MM.1S (cell line): ENCODE results near the gene ANXA4.

Source experiments
- EZH2 ChIP-seq: fragments of 300-600 bp; sonication (generic); optimal IDR thresholded peaks from 2 replicates; pipeline ENCODE3; 2017; ENCODE audit warnings: low read depth, mild to moderate bottlenecking, antibody characterized with exemption, low read length, mixed read lengths
- TF ChIP-seq, protein P1 (sequence below): fragments of 300-600 bp; sonication (generic); IDR thresholded peaks from 2 replicates; pipeline ENCODE4 v1.5.1; 2016; ENCODE audit warnings: antibody characterized with exemption, low read length, mixed read lengths

DNA sequence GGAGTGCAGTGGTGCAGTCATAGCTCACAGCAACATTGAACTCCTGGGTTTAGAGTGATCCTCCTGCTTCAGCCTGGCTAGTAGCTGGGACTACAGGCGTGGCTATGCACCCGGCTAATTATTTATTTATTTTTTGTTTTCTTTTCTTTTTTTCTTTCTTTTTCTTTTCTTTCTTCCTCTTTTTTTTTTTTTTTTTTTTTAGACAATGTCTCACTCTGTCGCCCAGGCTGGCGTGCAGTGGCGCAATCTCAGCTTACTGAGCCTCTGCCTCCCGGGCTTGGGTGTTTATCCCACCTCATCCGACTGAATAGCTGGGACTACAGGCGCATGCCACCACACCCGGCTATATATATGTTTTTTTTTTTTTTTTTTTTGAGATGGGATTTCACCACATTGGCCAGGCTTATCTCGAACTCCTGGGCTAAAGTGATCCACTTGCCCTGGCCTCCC lies 1.4 kb upstream of the ANXA4 start:
- TF ChIP-seq, protein P1, sequence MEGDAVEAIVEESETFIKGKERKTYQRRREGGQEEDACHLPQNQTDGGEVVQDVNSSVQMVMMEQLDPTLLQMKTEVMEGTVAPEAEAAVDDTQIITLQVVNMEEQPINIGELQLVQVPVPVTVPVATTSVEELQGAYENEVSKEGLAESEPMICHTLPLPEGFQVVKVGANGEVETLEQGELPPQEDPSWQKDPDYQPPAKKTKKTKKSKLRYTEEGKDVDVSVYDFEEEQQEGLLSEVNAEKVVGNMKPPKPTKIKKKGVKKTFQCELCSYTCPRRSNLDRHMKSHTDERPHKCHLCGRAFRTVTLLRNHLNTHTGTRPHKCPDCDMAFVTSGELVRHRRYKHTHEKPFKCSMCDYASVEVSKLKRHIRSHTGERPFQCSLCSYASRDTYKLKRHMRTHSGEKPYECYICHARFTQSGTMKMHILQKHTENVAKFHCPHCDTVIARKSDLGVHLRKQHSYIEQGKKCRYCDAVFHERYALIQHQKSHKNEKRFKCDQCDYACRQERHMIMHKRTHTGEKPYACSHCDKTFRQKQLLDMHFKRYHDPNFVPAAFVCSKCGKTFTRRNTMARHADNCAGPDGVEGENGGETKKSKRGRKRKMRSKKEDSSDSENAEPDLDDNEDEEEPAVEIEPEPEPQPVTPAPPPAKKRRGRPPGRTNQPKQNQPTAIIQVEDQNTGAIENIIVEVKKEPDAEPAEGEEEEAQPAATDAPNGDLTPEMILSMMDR, result no peak
- TF ChIP-seq EZH2, result no peak
